HepG2 (cell line): ENCODE measurements around the gene RGS19. TPM values are rescaled to one million over a fixed set of nuclear protein-coding genes. Genes with fewer than 3 reads are reported as not detected.

Source experiments
- AGO2 ChIP-seq: fragments of 200-400 bp; formaldehyde crosslinking; optimal IDR thresholded peaks from 2 replicates; pipeline ENCODE3; 2017; ENCODE audit warnings: mild to moderate bottlenecking, low read depth, low read length, moderate library complexity
- DNMT1 ChIP-seq: sonication (generic); formaldehyde crosslinking; IDR thresholded peaks from 2 replicates; pipeline ENCODE4 v1.5.1; 2020; ENCODE audit warnings: mild to moderate bottlenecking, missing genetic modification reagents
- FOXM1 ChIP-seq: sonication (generic); formaldehyde crosslinking; IDR thresholded peaks from 2 replicates; pipeline ENCODE4 v1.5.0; 2020; ENCODE audit warnings: missing genetic modification reagents
- GABPB1 ChIP-seq: IDR thresholded peaks from 2 replicates; pipeline ENCODE4 v1.6.1; 2016; ENCODE audit warnings: mild to moderate bottlenecking, missing genetic modification reagents, moderate library complexity, missing compliant biosample characterization
- MYC ChIP-seq: sonication (generic); formaldehyde crosslinking; IDR thresholded peaks from 2 replicates; pipeline ENCODE4 v1.9.0; 2021; ENCODE audit warnings: missing genetic modification reagents, borderline replicate concordance
- NR3C1 ChIP-seq: sonication (generic); formaldehyde crosslinking; IDR thresholded peaks from 2 replicates; pipeline ENCODE4 v1.4.0; 2020; ENCODE audit warnings: missing genetic modification reagents
- PHF8 ChIP-seq: sonication (generic); formaldehyde crosslinking; IDR thresholded peaks from 2 replicates; pipeline ENCODE4 v1.5.0; 2020; ENCODE audit warnings: missing genetic modification reagents
- SP4 ChIP-seq: sonication (generic); formaldehyde crosslinking; IDR thresholded peaks from 2 replicates; pipeline ENCODE4 v1.8.1; 2023; ENCODE audit warnings: mild to moderate bottlenecking, missing genetic modification reagents
- STAG1 ChIP-seq: sonication (generic); formaldehyde crosslinking; IDR thresholded peaks from 2 replicates; pipeline ENCODE4 v1.4.0; 2020; ENCODE audit warnings: missing genetic modification reagents
- TAF15 ChIP-seq: fragments of 200-400 bp; formaldehyde crosslinking; IDR thresholded peaks from one replicate; pipeline ENCODE4 v1.6.1; 2018; ENCODE audit warnings: mild to moderate bottlenecking, low read depth, low read length; ENCODE audit not compliant: poor library complexity, severe bottlenecking
- ZFP41 ChIP-seq: sonication (generic); formaldehyde crosslinking; IDR thresholded peaks from 2 replicates; pipeline ENCODE4 v1.4.0; 2020; ENCODE audit warnings: mild to moderate bottlenecking, missing genetic modification reagents, borderline replicate concordance
- ZNF768 ChIP-seq: sonication (generic); formaldehyde crosslinking; IDR thresholded peaks from 2 replicates; pipeline ENCODE4 v1.4.0; 2020; ENCODE audit warnings: missing genetic modification reagents
- polyA plus RNA-seq, 8 experiments: library from polyadenylated mRNA; depleted of rRNA in 3 of 8; stranded (reverse) in 7 of 8; unstranded in 1 of 8; fragments of >200 nt; fragmentation: Illumina TruSeq in 4 of 8; extraction: Trizol in 4 of 8; gene quantifications; 2 replicates each; pipeline versions ENCODE4 v1.2.1 to v1.2.3, GENCODE V29; 2011 to 2016; ENCODE audit warnings: low read depth in 4 of 8, missing spikeins in 1 of 8, mixed read lengths in 1 of 8; ENCODE audit not compliant: insufficient read depth in 1 of 8
- total RNA-seq, 5 experiments: library from RNA; depleted of rRNA; stranded (reverse); fragments of >200 nt; fragmentation: Illumina TruSeq; extraction: Trizol; gene quantifications; 2 replicates each; pipeline ENCODE4 v1.2.3, GENCODE V29; 2016; ENCODE audit warnings: low read depth in 1 of 5
- TF ChIP-seq, protein P1 (sequence below): IDR thresholded peaks from 2 replicates; pipeline ENCODE4 v1.6.1; 2016; ENCODE audit warnings: missing genetic modification reagents, missing compliant biosample characterization
- TF ChIP-seq, protein P2 (sequence below): sonication (generic); IDR thresholded peaks from 2 replicates; pipeline ENCODE4 v1.6.1; 2016; ENCODE audit warnings: low read depth, borderline replicate concordance
- TF ChIP-seq, protein P3 (sequence below): IDR thresholded peaks from 2 replicates; pipeline ENCODE4 v1.6.1; 2016; ENCODE audit warnings: control low read depth
- TF ChIP-seq, protein P4 (sequence below): sonication (generic); formaldehyde crosslinking; IDR thresholded peaks from 2 replicates; pipeline ENCODE4 v1.5.0; 2020; ENCODE audit warnings: missing genetic modification reagents, mild to moderate bottlenecking, borderline replicate concordance
- TF ChIP-seq, protein P5 (sequence below): sonication (generic); formaldehyde crosslinking; IDR thresholded peaks from 2 replicates; pipeline ENCODE4 v1.4.0; 2020; ENCODE audit warnings: missing genetic modification reagents
- TF ChIP-seq, protein P6 (sequence below): sonication (generic); formaldehyde crosslinking; IDR thresholded peaks from 2 replicates; pipeline ENCODE4 v1.4.0; 2020; ENCODE audit warnings: missing genetic modification reagents
- TF ChIP-seq, protein P7 (sequence below): sonication (generic); formaldehyde crosslinking; IDR thresholded peaks from 2 replicates; pipeline ENCODE4 v1.8.0; 2022; ENCODE audit warnings: low read depth, missing genetic modification reagents

Gene RGS19
- total and polyA plus RNA-seq, 2 of the 13 experiments (the other 11 are each of a cell fraction or from before 2014, with no cell fraction given), result 10.7 to 11.9 TPM

DNA sequence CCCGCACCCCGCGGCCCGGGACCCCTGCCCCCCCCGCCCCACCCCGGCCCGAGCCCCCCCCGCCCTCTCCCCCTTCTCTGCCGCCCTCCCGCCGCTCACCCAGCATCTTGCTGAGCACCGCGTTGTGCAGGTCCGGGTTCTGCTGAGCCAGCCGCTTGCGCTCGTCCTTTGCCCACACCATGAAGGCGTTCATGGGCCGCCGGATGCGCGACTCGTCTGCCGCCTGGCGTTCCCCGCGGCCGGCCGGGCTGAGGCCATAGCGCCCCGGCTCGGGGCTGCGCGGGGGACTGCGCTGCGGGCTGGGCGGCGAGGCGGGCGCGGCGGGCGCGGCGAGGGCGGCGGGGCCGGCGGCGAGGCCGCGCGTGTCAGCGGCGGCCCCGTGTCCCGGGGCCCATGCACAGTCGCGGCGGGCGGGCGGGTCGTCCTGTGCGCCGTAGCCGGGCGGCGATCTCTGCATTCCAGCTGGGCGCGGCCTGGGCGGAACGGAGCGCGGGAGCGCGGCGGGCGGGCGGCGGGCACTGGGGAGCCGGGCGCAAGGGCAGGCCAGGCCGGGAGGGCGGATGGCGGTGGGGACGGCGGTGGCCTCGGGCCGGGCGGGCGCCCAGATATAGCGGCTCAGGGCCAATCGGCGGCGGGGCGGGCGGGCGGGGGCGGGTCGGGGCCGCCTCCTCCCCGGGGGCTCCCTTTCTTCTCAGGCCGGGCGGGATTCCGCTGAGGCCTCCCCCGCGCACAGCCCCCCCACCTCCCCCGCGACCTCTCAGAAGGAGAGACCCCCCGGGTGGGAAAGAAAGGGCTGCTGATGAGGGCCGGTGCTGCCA lies 30.0 kb downstream of the RGS19 start, which contains the start of gene SOX18 (continued):
- TF ChIP-seq, protein P1, sequence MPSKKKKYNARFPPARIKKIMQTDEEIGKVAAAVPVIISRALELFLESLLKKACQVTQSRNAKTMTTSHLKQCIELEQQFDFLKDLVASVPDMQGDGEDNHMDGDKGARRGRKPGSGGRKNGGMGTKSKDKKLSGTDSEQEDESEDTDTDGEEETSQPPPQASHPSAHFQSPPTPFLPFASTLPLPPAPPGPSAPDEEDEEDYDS (CRISPR knock-in tag), result peak; percentile 67
- TF ChIP-seq TAF15 (peak; percentile 37), ZNF768 (CRISPR knock-in tag) (peak; percentile 61), PHF8 (CRISPR knock-in tag) (peak; percentile 30; the same call in 1 of the 2 replicates), MYC (CRISPR knock-in tag) (0 out of 2 replicates have a peak, but pooled peaks have one; percentile 8), FOXM1 (CRISPR knock-in tag) (0 out of 2 replicates have a peak, but pooled peaks have one; percentile 35), DNMT1 (CRISPR knock-in tag) (0 out of 2 replicates have a peak, but pooled peaks have one; percentile 47), SP4 (CRISPR knock-in tag) (peak; percentile 57; the same call in 1 of the 2 replicates), GABPB1 (peak; percentile 42; the same call in 1 of the 2 replicates), ZFP41 (CRISPR knock-in tag) (no peak), STAG1 (CRISPR knock-in tag) (peak; percentile 44; the same call in 1 of the 2 replicates), AGO2 (no peak), NR3C1 (CRISPR knock-in tag) (no peak)
- TF ChIP-seq, protein P2, sequence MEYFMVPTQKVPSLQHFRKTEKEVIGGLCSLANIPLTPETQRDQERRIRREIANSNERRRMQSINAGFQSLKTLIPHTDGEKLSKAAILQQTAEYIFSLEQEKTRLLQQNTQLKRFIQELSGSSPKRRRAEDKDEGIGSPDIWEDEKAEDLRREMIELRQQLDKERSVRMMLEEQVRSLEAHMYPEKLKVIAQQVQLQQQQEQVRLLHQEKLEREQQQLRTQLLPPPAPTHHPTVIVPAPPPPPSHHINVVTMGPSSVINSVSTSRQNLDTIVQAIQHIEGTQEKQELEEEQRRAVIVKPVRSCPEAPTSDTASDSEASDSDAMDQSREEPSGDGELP, result no peak
- TF ChIP-seq, protein P3, sequence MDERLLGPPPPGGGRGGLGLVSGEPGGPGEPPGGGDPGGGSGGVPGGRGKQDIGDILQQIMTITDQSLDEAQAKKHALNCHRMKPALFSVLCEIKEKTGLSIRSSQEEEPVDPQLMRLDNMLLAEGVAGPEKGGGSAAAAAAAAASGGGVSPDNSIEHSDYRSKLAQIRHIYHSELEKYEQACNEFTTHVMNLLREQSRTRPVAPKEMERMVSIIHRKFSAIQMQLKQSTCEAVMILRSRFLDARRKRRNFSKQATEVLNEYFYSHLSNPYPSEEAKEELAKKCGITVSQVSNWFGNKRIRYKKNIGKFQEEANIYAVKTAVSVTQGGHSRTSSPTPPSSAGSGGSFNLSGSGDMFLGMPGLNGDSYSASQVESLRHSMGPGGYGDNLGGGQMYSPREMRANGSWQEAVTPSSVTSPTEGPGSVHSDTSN (CRISPR knock-in tag), result no peak
- TF ChIP-seq, protein P4, sequence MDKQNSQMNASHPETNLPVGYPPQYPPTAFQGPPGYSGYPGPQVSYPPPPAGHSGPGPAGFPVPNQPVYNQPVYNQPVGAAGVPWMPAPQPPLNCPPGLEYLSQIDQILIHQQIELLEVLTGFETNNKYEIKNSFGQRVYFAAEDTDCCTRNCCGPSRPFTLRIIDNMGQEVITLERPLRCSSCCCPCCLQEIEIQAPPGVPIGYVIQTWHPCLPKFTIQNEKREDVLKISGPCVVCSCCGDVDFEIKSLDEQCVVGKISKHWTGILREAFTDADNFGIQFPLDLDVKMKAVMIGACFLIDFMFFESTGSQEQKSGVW (CRISPR knock-in tag), result no peak
- TF ChIP-seq, protein P5, sequence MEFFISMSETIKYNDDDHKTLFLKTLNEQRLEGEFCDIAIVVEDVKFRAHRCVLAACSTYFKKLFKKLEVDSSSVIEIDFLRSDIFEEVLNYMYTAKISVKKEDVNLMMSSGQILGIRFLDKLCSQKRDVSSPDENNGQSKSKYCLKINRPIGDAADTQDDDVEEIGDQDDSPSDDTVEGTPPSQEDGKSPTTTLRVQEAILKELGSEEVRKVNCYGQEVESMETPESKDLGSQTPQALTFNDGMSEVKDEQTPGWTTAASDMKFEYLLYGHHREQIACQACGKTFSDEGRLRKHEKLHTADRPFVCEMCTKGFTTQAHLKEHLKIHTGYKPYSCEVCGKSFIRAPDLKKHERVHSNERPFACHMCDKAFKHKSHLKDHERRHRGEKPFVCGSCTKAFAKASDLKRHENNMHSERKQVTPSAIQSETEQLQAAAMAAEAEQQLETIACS (CRISPR knock-in tag), result peak; percentile 66
- TF ChIP-seq, protein P6, sequence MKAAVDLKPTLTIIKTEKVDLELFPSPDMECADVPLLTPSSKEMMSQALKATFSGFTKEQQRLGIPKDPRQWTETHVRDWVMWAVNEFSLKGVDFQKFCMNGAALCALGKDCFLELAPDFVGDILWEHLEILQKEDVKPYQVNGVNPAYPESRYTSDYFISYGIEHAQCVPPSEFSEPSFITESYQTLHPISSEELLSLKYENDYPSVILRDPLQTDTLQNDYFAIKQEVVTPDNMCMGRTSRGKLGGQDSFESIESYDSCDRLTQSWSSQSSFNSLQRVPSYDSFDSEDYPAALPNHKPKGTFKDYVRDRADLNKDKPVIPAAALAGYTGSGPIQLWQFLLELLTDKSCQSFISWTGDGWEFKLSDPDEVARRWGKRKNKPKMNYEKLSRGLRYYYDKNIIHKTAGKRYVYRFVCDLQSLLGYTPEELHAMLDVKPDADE (CRISPR knock-in tag), result no peak
- TF ChIP-seq, protein P7, sequence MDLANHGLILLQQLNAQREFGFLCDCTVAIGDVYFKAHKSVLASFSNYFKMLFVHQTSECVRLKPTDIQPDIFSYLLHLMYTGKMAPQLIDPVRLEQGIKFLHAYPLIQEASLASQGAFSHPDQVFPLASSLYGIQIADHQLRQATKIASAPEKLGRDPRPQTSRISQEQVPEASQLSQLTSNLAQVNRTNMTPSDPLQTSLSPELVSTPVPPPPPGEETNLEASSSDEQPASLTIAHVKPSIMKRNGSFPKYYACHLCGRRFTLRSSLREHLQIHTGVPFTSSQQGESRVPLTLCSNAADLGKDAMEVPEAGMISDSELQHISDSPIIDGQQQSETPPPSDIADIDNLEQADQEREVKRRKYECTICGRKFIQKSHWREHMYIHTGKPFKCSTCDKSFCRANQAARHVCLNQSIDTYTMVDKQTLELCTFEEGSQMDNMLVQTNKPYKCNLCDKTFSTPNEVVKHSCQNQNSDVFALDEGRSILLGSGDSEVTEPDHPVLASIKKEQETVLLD (CRISPR knock-in tag), result peak; percentile 49; the same call in 1 of the 2 replicates
